ENCODE data around the gene KLHDC1. TPM values are rescaled to one million over a fixed set of nuclear protein-coding genes. Genes with fewer than 3 reads are reported as not detected.

KLHDC1 gene
- total RNA-seq, 4 donors from 2014 or later: 9.2 to 16.3 (median 12.4) TPM

DNA sequence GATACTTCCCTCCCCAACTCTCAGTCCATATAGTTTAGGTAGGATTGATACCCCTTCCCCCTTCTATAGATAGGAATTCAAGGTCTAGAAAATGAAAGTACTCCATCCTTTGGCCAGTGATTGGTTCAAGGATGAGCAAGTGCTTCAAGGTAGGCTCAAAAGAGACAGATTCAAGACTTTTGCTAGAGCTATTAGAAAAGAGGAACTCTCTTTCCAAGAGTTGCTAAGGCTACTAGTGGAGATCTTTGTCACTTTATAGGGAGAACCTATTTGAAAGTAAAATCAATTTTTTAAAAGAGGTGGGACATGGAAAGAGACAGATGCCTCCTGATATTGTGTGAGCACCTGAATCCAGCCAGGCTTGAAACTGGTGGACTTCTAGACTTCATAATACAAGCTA, 22.4 kb upstream of the KLHDC1 start:
- intact Hi-C loops (cut with DNase I): no loop called here
- Histone ChIP-seq H3K36me3 (no peaks in the 10 kb centered on the region), H3K4me3 (replicated peaks in 1 of 3) (no peak overlapping the region), H3K27me3 (no peaks in the 10 kb centered on the region), H3K9me3 (no peaks in the 10 kb centered on the region), H3K4me1 (no peaks in the 10 kb centered on the region), H3K27ac (no peak overlapping the region)
- TF ChIP-seq, protein P1, sequence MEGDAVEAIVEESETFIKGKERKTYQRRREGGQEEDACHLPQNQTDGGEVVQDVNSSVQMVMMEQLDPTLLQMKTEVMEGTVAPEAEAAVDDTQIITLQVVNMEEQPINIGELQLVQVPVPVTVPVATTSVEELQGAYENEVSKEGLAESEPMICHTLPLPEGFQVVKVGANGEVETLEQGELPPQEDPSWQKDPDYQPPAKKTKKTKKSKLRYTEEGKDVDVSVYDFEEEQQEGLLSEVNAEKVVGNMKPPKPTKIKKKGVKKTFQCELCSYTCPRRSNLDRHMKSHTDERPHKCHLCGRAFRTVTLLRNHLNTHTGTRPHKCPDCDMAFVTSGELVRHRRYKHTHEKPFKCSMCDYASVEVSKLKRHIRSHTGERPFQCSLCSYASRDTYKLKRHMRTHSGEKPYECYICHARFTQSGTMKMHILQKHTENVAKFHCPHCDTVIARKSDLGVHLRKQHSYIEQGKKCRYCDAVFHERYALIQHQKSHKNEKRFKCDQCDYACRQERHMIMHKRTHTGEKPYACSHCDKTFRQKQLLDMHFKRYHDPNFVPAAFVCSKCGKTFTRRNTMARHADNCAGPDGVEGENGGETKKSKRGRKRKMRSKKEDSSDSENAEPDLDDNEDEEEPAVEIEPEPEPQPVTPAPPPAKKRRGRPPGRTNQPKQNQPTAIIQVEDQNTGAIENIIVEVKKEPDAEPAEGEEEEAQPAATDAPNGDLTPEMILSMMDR (IDR thresholded peaks at IDR 0.05): no peak
- TF ChIP-seq POLR2A (IDR thresholded peaks at IDR 0.05): no peak
- no peak for DNase-seq

- TF ChIP-seq, protein P1 (IDR thresholded peaks at IDR 0.05): no peak
- TF ChIP-seq POLR2A (IDR thresholded peaks at IDR 0.05): no peak
- Histone ChIP-seq H3K36me3 (no peaks in the 10 kb centered on the region), H3K9me3 (no peaks in the 10 kb centered on the region), H3K27me3 (no peaks in the 10 kb centered on the region), H3K4me3 (replicated peaks in 1 of 3) (no peak overlapping the region), H3K27ac (no peak overlapping the region), H3K4me1 (no peaks in the 10 kb centered on the region)
- intact Hi-C loops (cut with DNase I): no loop called here
- DNase-seq: no peak
- 96 to 97% methylated on average over 2 of the region's 2 CpGs for WGBS, 2 donors
Observed at GRCh38 chr14:49673586-49673985, 19.3 kb upstream of the KLHDC1 start.

DNA sequence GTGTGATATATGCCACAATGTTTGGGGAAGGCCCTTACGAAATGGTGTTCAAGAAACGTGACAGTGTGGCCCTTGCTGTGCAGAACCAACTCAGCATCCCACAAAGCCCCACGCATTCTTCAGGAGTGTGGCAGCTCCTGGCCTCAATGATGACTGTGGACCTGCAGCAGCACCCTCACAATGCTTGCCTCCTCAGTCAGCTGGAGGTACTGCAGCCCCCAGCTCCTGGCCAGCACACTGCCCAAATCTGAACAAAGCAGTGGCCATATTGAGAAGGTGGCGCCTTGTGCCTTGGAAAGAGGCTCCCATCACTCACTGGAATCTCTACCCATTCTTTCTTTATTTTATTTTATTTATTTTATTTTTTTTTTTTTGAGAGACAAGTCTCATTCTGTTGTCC, 15.3 kb upstream of the KLHDC1 start:
- no peak for TF ChIP-seq POLR2A (IDR thresholded peaks at IDR 0.05)
- TF ChIP-seq, protein P1 (IDR thresholded peaks at IDR 0.05): no peak

DNA sequence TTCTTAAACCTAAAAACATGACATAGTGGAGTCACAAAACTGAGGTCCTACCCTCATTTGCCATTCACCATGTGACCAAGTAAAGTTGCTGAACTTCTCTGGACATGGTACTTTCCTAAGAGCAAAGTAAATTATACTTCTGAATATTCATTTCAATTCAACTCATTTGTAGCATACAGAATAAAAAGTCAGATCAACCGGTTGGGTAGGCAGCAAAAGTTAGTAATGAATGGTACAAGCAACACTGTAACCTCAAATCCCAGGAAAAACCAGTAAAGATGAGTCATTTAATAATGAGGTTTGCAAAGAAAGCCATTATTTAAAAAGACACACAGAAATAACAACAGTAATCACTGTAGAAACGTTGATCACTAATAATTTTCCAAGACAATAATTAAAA, 13.6 kb upstream of the KLHDC1 start:
- no peak for DNase-seq
- Histone ChIP-seq H3K9me3 (no peaks in the 10 kb centered on the region), H3K36me3 (no peaks in the 10 kb centered on the region), H3K4me3 (replicated peaks in 1 of 3) (no peak overlapping the region), H3K27ac (no peak overlapping the region), H3K27me3 (no peaks in the 10 kb centered on the region), H3K4me1 (no peaks in the 10 kb centered on the region)
- TF ChIP-seq, protein P1 (IDR thresholded peaks at IDR 0.05): no peak
- TF ChIP-seq POLR2A (IDR thresholded peaks at IDR 0.05): no peak
- intact Hi-C loops (cut with DNase I): no loop called here
- 80 to 88% methylated on average over 2 of the region's 2 CpGs for WGBS, 2 donors

More for the DNA sequence above, 15.3 kb upstream of the KLHDC1 start:
- no peak overlapping the region for H3K27ac ChIP-seq
- no peak for DNase-seq
- H3K4me1 ChIP-seq: no peaks in the 10 kb centered on the region
- 89 to 99% methylated on average over 1 to 4 of the region's 4 CpGs for WGBS, 2 donors
- H3K27me3 ChIP-seq: no peaks in the 10 kb centered on the region
- no peaks in the 10 kb centered on the region for H3K9me3 ChIP-seq
- H3K36me3 ChIP-seq: no peaks in the 10 kb centered on the region
- intact Hi-C loops (cut with DNase I): no loop called here
- no peak overlapping the region for H3K4me3 ChIP-seq (replicated peaks in 1 of 3)

DNA sequence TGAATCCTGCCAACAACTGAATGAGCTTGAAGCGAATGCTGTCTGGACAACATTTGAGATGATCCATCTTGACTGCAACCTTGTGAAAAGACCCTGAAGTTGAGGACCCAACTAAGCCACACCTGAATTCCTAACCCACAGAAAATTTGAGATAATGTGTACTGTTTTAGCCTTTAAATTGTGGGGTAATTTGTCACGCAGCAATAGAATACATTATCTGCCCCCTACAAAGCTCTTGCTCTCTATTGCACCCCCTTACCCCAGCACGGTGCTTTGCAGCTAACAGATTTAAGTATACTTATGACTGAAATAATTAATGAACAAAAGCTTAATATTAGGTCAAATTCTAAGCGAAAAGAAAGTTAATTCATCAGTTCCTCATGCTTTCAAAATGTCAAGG, 6.5 kb upstream of the KLHDC1 start:
- Histone ChIP-seq H3K36me3 (no peaks in the 10 kb centered on the region), H3K4me3 (replicated peaks in 1 of 3) (no peak overlapping the region), H3K4me1 (peaks cover 0 to 6% of the 10 kb centered on the region in 2 donors), H3K27me3 (no peaks in the 10 kb centered on the region), H3K27ac (no peak overlapping the region), H3K9me3 (no peaks in the 10 kb centered on the region)
- no peak for DNase-seq
- 88 to 94% methylated on average over 4 of the region's 4 CpGs for WGBS, 2 donors
- TF ChIP-seq, protein P1 (IDR thresholded peaks at IDR 0.05): no peak
- TF ChIP-seq POLR2A (IDR thresholded peaks at IDR 0.05): no peak
- intact Hi-C loops (cut with DNase I): loop anchor here (10.0 kb wide), 1 partner anchor 52 kb away; the partner anchor contains the start of gene DNAAF2

All from thyroid gland (tissue), 4 donors.